Fibroblast of villous mesenchyme (primary cell): ENCODE data around the gene THSD7B. TPM values are rescaled to one million over a fixed set of nuclear protein-coding genes. Genes with fewer than 3 reads are reported as not detected.
"Not testable (repeated sequence)": the region's sequence is repeated elsewhere in the genome, so short reads cannot be mapped to it uniquely, and the experiment has no call there.

Source experiments
- DNase-seq: peaks from one replicate; pipeline ENCODE4 v3.0.0-alpha.2; 2010; ENCODE audit warnings: low read depth
- H3K4me3 ChIP-seq: 2 replicates; pipeline ENCODE4 v1.5.1; 2011; ENCODE audit warnings: low read depth, mild to moderate bottlenecking, low read length
- total RNA-seq: library from RNA; depleted of rRNA; stranded (reverse); fragments of >200 nt; gene quantifications from 2 replicates; pipeline ENCODE4 v1.2.3, GENCODE V29; 2012
- TF ChIP-seq, protein P1 (sequence below): IDR thresholded peaks from 2 replicates; pipeline ENCODE4 v1.5.1; 2012; ENCODE audit warnings: low read depth, mild to moderate bottlenecking, low read length; ENCODE audit not compliant: insufficient read depth

The THSD7B gene
- total RNA-seq, 1 donor, result 1.3 TPM

DNA sequence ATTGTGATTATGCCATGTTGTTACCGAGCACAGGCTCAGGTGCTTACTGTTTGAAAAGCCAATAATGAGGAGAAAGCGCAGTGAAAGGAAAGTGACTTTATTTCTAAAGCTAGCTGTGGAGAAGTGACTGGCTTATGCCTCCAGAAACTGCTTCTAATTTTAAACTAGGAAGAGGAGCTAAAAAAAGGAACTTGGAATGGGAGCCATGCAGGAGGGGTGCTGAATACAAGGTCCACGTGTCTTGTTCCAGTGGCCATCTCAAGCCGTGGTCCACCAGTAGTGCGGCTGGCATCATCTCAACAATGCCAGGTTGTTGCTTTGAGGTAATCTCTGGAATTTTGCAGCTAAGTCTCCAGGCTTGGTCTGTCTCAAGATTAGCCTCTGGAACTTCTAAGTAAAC lies 282.0 kb downstream of the THSD7B start:
- H3K4me3 ChIP-seq, result no peak overlapping the region
- TF ChIP-seq, protein P1, sequence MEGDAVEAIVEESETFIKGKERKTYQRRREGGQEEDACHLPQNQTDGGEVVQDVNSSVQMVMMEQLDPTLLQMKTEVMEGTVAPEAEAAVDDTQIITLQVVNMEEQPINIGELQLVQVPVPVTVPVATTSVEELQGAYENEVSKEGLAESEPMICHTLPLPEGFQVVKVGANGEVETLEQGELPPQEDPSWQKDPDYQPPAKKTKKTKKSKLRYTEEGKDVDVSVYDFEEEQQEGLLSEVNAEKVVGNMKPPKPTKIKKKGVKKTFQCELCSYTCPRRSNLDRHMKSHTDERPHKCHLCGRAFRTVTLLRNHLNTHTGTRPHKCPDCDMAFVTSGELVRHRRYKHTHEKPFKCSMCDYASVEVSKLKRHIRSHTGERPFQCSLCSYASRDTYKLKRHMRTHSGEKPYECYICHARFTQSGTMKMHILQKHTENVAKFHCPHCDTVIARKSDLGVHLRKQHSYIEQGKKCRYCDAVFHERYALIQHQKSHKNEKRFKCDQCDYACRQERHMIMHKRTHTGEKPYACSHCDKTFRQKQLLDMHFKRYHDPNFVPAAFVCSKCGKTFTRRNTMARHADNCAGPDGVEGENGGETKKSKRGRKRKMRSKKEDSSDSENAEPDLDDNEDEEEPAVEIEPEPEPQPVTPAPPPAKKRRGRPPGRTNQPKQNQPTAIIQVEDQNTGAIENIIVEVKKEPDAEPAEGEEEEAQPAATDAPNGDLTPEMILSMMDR, result no peak
- DNase-seq, result no peak

DNA sequence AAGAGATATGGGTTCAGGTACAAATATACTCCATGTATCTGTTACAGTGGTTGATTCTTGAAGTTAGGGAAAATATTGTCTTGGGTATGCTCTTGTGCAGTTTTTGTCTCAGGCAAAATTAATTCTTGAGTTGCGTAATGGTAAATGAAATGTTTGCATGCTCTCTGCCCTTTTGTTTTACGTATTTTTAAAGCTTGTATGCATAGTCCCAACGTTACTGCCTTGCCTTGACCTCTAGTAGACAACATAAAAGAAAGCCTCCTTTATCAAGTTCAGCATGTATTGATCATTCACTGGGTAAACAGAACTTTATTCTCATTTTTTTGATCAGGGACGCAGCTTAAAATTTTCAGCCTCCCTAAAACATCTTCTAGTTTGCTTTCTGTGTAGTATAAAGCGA lies 283.1 kb downstream of the THSD7B start:
- TF ChIP-seq, protein P1, result no peak
- no peak overlapping the region for H3K4me3 ChIP-seq
- DNase-seq, result no peak

DNA sequence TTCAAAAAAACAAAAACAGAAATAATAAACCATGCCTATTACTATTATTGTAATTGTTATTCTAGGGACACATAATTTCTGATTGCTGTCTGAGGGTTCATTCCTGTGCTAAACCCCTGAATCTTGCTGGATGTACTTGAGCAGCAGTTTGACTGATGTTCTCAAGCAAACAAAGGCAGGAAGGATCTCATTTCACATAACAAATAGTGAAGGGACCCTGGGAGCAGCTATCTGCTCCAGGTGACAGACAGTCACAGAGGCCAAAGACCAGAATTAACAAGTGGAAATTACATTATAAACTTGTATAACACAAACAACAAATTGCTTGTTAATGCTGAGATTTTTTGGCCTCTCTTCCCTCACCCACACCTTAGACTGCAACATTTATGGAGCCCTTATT lies 284.2 kb downstream of the THSD7B start:
- H3K4me3 ChIP-seq, result no peak overlapping the region
- TF ChIP-seq, protein P1, result no peak
- no peak for DNase-seq

DNA sequence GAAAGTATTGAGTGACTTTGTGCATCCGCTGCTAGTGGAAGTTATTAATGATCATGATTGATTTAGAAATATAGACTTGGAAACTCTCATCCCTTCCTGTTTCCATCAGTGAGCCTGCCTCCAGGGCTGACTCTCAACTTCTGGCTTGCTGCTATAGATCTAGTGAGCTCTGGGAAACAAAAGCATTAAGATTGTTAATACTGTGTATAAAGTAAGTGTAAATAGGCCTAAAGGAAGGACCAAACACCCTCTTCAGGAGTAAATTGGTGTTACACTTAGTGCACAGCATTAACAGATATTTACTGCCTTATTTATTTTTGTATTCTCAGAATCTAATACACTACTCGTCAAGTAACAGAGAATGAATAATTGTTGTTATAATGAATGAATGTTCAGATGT lies 285.6 kb downstream of the THSD7B start:
- no peak overlapping the region for H3K4me3 ChIP-seq
- TF ChIP-seq, protein P1, result no peak
- no peak for DNase-seq

DNA sequence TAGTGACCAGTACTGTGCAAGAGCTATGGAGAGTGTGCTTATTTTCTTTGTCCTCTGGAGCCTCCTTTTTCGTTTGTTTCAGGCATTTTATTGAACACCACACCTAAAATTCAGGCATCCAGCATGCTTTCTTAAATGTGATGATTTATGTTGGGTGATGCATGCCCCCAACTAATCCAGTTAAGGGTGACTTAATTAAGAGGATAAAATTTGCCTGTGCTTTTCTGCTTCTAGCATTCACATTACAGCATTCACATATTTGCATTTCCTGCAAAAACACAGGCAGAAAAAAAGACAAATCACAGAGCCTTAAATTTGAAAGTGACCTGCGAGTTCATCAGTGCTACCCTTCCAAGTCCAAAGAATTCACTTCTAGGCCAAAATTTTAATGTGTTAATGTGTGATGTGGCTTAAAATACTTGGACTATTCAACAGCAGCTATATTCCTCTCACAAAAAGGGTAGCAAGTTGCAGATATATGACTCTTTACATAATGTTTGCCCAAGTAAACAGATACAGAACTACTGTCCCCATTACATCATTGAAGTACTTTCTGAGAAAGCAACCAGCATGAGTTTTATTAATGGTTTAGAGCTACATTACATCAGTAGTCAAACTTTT lies 286.5 kb downstream of the THSD7B start:
- H3K4me3 ChIP-seq, result no peak overlapping the region
- no peak for DNase-seq
- TF ChIP-seq, protein P1, result no peak

DNA sequence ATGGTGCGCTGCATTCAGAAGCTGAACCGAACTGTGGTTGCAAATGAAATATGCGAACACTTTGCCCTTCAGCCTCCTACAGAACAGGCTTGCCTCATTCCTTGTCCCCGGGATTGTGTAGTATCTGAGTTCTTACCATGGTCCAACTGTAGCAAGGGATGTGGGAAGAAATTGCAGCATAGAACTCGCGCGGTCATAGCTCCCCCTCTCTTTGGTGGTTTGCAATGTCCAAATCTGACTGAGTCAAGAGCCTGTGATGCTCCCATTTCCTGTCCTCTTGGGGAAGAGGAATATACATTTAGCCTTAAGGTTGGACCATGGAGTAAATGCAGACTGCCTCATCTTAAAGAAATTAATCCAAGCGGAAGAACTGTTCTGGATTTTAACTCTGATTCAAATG lies 291.4 kb downstream of the THSD7B start:
- TF ChIP-seq, protein P1, result no peak
- DNase-seq, result no peak
- H3K4me3 ChIP-seq, result no peak overlapping the region

DNA sequence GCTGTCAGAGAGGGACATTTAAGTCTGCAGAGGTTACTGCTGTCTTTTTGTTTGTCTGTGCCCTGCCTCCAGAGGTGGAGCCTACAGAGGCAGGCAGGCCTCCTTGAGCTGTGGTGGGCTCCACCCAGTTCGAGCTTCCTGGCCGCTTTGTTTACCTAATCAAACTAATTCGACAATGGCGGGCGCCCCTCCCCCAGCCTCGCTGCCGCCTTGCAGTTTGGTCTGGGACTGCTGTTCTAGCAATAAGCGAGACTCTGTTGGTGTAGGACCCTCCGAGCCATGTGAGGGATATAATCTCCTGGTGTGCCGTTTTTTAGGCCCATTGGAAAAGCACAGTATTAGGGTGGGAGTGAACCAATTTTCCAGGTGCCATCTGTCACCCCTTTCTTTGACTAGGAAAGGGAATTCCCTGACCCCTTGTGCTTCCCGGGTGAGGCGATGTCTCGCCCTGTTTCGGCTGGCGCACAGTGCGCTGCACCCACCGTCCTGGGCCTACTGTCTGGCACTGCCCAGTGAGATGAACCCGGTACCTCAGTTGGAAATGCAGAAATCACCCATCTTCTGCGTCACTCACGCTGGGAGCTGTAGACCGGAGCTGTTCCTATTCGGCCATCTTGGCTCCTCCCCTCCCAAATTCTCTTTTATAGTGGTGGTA lies 310.9 kb downstream of the THSD7B start:
- not testable (repeated sequence) for H3K4me3 ChIP-seq, DNase-seq
